K562 (cell line): ENCODE results near the gene RHBDF2. TPM values are rescaled to one million over a fixed set of nuclear protein-coding genes. Genes with fewer than 3 reads are reported as not detected.

Experiments
- FUS ChIP-seq: fragments of 200-400 bp; formaldehyde crosslinking; optimal IDR thresholded peaks from 2 replicates; pipeline ENCODE3; 2017; ENCODE audit warnings: low read depth, low read length
- IRF1 ChIP-seq: sonication (generic); formaldehyde crosslinking; IDR thresholded peaks from 2 replicates; pipeline ENCODE4 v1.8.0; 2022; ENCODE audit warnings: missing genetic modification reagents, mild to moderate bottlenecking, borderline replicate concordance
- NUFIP1 ChIP-seq: fragments of 450-650 bp; IDR thresholded peaks from 2 replicates; pipeline ENCODE4 v1.6.1; 2018; ENCODE audit not compliant: partially characterized antibody
- RAD21 ChIP-seq, 2 experiments: fragments of 250-450 bp in 1 of 2; fragments of 450-650 bp in 1 of 2; sonication (Bioruptor Pico) in 1 of 2; formaldehyde crosslinking in 1 of 2; IDR thresholded peaks in 1 of 2; conservative IDR thresholded peaks in 1 of 2; 2 replicates each; pipeline versions ENCODE4 v1.4.0 to v1.8.0; 2020 to 2022; ENCODE audit warnings: mild to moderate bottlenecking in 2 of 2, moderate library complexity in 1 of 2
- SOX6 ChIP-seq: fragments of 450-650 bp; IDR thresholded peaks from 2 replicates; pipeline ENCODE4 v1.6.1; 2014; ENCODE audit warnings: mild to moderate bottlenecking
- SRSF3 ChIP-seq: fragments of 200-400 bp; formaldehyde crosslinking; IDR thresholded peaks from 2 replicates; pipeline ENCODE4 v1.6.1; 2016; ENCODE audit warnings: mild to moderate bottlenecking, low read length, moderate library complexity; ENCODE audit not compliant: insufficient read depth
- polyA plus RNA-seq, 8 experiments: library from polyadenylated mRNA; depleted of rRNA in 4 of 8; stranded (reverse) in 5 of 8; unstranded in 3 of 8; fragments of >200 nt; fragmentation: Nextera tagmentation in 2 of 8; fragmentation: Illumina TruSeq in 1 of 8; extraction: Ambion mirVana in 2 of 8; extraction: Trizol in 1 of 8; gene quantifications; 2 replicates each; pipeline versions ENCODE4 v1.2.1 to v1.2.3, GENCODE V29; 2011 to 2014; ENCODE audit warnings: inconsistent platforms in 1 of 8, missing spikeins in 1 of 8
- total RNA-seq, 7 experiments: library from RNA; depleted of rRNA in 6 of 7; stranded (reverse); fragments of >200 nt in 6 of 7; fragmentation: Illumina TruSeq in 2 of 7; extraction: Trizol in 2 of 7; gene quantifications; 2 replicates each; pipeline versions ENCODE4 v1.2.1 to v1.2.3, GENCODE V29; 2011 to 2021; ENCODE audit warnings: low replicate concordance in 1 of 7
- TF ChIP-seq, protein P1 (sequence below): sonication (generic); formaldehyde crosslinking; IDR thresholded peaks from 2 replicates; pipeline ENCODE4 v1.8.0; 2022; ENCODE audit warnings: missing genetic modification reagents, mild to moderate bottlenecking, moderate library complexity, borderline replicate concordance
- TF ChIP-seq, protein P2 (sequence below): sonication (generic); formaldehyde crosslinking; IDR thresholded peaks from 2 replicates; pipeline ENCODE4 v1.8.0; 2022; ENCODE audit warnings: mild to moderate bottlenecking, missing genetic modification reagents, borderline replicate concordance
- TF ChIP-seq, protein P3 (sequence below): sonication (generic); formaldehyde crosslinking; IDR thresholded peaks from 2 replicates; pipeline ENCODE4 v1.5.0; 2020; ENCODE audit warnings: missing genetic modification reagents

Gene RHBDF2
- total and polyA plus RNA-seq, 9 of the 15 experiments (the other 6 are each of a cell fraction or from before 2014, with no cell fraction given) = 0.04 to 2.8 (median 1.1) TPM

DNA sequence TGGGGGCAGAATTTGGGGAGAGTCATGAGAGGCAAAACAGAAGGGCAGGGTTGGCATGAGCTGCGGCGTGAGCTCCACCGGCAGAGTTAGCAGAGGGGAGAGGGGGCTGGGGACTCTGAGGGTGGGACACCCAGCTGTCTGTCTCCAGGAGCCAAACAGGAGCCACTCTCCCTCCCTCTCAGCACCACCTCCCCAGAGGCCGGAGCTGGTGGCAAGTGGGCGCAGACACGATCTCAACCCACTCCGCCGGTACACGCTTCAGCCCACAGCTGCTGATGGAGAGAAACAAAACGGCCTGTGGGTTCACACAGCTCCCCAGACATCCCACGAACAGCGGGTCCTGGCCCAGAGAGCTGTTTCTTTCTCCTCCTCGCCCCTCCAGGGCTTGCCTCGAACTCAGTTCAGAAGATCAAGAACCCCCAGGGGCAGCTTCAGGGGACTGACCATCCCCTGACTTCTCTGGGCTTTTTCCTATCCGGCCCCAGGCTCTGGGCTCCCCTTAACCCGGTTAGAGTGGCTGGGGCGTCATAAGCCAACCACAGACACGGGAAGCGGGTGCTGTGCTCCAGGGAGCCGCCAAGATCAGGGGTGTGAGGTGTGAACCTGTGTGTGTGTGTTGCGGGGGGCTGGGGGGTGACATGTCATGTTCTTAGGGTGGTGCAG lies 7.6 kb downstream of the RHBDF2 start (continued):
- TF ChIP-seq, protein P1, sequence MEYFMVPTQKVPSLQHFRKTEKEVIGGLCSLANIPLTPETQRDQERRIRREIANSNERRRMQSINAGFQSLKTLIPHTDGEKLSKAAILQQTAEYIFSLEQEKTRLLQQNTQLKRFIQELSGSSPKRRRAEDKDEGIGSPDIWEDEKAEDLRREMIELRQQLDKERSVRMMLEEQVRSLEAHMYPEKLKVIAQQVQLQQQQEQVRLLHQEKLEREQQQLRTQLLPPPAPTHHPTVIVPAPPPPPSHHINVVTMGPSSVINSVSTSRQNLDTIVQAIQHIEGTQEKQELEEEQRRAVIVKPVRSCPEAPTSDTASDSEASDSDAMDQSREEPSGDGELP (CRISPR knock-in tag) = no peak
- TF ChIP-seq, protein P2, sequence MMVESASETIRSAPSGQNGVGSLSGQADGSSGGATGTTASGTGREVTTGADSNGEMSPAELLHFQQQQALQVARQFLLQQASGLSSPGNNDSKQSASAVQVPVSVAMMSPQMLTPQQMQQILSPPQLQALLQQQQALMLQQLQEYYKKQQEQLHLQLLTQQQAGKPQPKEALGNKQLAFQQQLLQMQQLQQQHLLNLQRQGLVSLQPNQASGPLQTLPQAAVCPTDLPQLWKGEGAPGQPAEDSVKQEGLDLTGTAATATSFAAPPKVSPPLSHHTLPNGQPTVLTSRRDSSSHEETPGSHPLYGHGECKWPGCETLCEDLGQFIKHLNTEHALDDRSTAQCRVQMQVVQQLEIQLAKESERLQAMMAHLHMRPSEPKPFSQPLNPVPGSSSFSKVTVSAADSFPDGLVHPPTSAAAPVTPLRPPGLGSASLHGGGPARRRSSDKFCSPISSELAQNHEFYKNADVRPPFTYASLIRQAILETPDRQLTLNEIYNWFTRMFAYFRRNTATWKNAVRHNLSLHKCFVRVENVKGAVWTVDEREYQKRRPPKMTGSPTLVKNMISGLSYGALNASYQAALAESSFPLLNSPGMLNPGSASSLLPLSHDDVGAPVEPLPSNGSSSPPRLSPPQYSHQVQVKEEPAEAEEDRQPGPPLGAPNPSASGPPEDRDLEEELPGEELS (CRISPR knock-in tag) = no peak
- TF ChIP-seq RAD21 (CRISPR knock-in tag; conservative IDR thresholded peaks at IDR 0.05 in 1 of 2, IDR thresholded peaks at IDR 0.05 in 1 of 2) (no peak), SOX6 (no peak), IRF1 (no peak), FUS (no peak), SRSF3 (no peak), NUFIP1 (no peak)
- TF ChIP-seq, protein P3, sequence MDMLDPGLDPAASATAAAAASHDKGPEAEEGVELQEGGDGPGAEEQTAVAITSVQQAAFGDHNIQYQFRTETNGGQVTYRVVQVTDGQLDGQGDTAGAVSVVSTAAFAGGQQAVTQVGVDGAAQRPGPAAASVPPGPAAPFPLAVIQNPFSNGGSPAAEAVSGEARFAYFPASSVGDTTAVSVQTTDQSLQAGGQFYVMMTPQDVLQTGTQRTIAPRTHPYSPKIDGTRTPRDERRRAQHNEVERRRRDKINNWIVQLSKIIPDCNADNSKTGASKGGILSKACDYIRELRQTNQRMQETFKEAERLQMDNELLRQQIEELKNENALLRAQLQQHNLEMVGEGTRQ (CRISPR knock-in tag) = no peak
